Aorta (tissue), 5 donors: ENCODE data around the gene GALC. TPM values are rescaled to one million over a fixed set of nuclear protein-coding genes. Genes with fewer than 3 reads are reported as not detected.

Experiments
- ATAC-seq: fragments of 200-7000 bp; cut with Tn5 transposase; one replicate; pipeline ENCODE4 v1.9.1; 2022; ENCODE audit warnings: moderate library complexity; ENCODE audit not compliant: low FRiP score
- DNase-seq, 2 donors: peaks; one replicate each; pipeline ENCODE4 v3.0.0-alpha.2; 2020
- H3K27ac ChIP-seq, 2 donors: one replicate each; pipeline ENCODE4 v1.5.1; 2013; ENCODE audit warnings: low read length in 2 of 2, mild to moderate bottlenecking in 2 of 2, moderate library complexity in 2 of 2, control low read depth in 1 of 2, inconsistent platforms in 1 of 2, low read depth in 1 of 2
- H3K27me3 ChIP-seq, 2 donors: one replicate each; pipeline ENCODE4 v1.6.1; 2013; ENCODE audit warnings: control low read depth in 1 of 2, low read length in 1 of 2, mild to moderate bottlenecking in 1 of 2, moderate library complexity in 1 of 2; ENCODE audit not compliant: insufficient read depth in 2 of 2, control insufficient read depth in 1 of 2
- H3K36me3 ChIP-seq, 2 donors: one replicate each; pipeline ENCODE4 v1.6.1; 2013; ENCODE audit warnings: control low read depth in 1 of 2, low read length in 1 of 2, mild to moderate bottlenecking in 1 of 2; ENCODE audit not compliant: insufficient read depth in 2 of 2, control insufficient read depth in 1 of 2
- H3K4me1 ChIP-seq, 2 donors: one replicate each; pipeline ENCODE4 v1.6.1; 2013; ENCODE audit warnings: low read length in 2 of 2, control low read depth in 1 of 2, mild to moderate bottlenecking in 1 of 2, moderate library complexity in 1 of 2; ENCODE audit not compliant: insufficient read depth in 2 of 2, control insufficient read depth in 1 of 2
- H3K4me3 ChIP-seq, 2 donors: one replicate each; pipeline ENCODE4 v1.5.1; 2013; ENCODE audit warnings: low read length in 2 of 2, control low read depth in 1 of 2, mild to moderate bottlenecking in 1 of 2
- H3K9me3 ChIP-seq: one replicate; pipeline ENCODE4 v1.6.1; 2013; ENCODE audit warnings: mild to moderate bottlenecking, low read length; ENCODE audit not compliant: control insufficient read depth
- WGBS, 2 donors: extraction: QIAGEN DNeasy Blood & Tissue Kit; methylation state at CpG; one replicate each; pipeline ENCODE4 v1.1.7; 2013; 5-methylcytosine and 5-hydroxymethylcytosine counted together
- intact Hi-C, 2 donors: fragments of 100-400 bp; cut with DNase I; formaldehyde crosslinking; loops; one replicate each; pipeline versions ENCODE4 v1.14.2 to v1.15.0; 2022
- polyA plus RNA-seq, 2 donors: library from polyadenylated mRNA; stranded (reverse); fragments of 200-250 nt; gene quantifications; one replicate each; pipeline ENCODE4 v1.2.3, GENCODE V29; 2013
- total RNA-seq, 2 donors: library from RNA; stranded (reverse); fragmentation: NEBNext Ultra II Directional; extraction: Animal tissue kit (Norgen Biotek cat#: 25700); gene quantifications; one replicate each; pipeline ENCODE4 v1.2.1, GENCODE V29; 2021
- donor health status: healthy with polysubstance abuse.
- donor health status: Bipolar disorder and iron deficiency.
- donor health status: DM: no; HTN: no; CAD: no.
- donor health status: DM: no; HTN: no; CAD: no.
- donor health status: DM: yes; HTN: yes; CAD: no.

The GALC gene
- total and polyA plus RNA-seq, 4 donors = 7.1 to 26.6 (median 16.7) TPM

DNA sequence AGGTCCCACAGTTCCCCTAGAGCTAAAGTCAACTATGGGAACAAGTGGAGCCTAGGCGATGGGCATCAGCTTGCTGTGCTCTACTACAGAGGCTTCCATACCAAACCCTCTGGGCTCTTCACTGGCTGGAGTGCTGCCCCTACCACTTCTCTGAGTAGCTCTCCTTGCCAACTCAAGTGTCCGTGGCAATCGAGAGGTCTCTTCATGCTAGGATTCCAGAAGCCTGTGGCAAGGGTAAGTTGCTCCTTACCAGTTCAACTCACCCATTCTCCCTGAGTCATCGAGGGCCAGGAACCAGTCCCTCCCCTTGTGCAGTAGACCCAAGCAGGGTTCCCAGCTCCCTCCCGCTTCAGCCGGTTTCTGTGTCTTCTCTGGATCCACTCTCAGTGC, 76.1 kb downstream of the GALC start:
- no peak for ATAC-seq

GRCh38 chr14:87916103-87916885, 76.7 kb downstream of the GALC start:
- H3K4me1 ChIP-seq = no peaks in the 10 kb centered on the region
- intact Hi-C loops = no loop called here
- no peaks in the 10 kb centered on the region for H3K36me3 ChIP-seq
- ATAC-seq (no peak), DNase-seq (peak in 1 of 2 donors; percentile 39)
- no peak overlapping the region for H3K4me3 ChIP-seq
- H3K27me3 ChIP-seq = no peaks in the 10 kb centered on the region
- no peak overlapping the region for H3K27ac ChIP-seq
- WGBS, 2 donors = 83 to 86% methylated on average over 27 to 31 of the region's 31 CpGs
- H3K9me3 ChIP-seq = peaks cover 4% of the 10 kb centered on the region

More for the DNA sequence above, 76.1 kb downstream of the GALC start:
- DNase-seq = no peak
- intact Hi-C loops = no loop called here
- Histone ChIP-seq H3K36me3 (no peaks in the 10 kb centered on the region), H3K4me1 (no peaks in the 10 kb centered on the region), H3K27ac (no peak overlapping the region), H3K27me3 (no peaks in the 10 kb centered on the region), H3K9me3 (peaks cover 4% of the 10 kb centered on the region), H3K4me3 (no peak overlapping the region)
- WGBS, 2 donors = 89 to 91% methylated on average over 6 of the region's 6 CpGs

GRCh38 chr14:87908550-87908949, 84.4 kb downstream of the GALC start:
- WGBS, 2 donors = 8 to 17% methylated on average over 5 of the region's 5 CpGs
- Histone ChIP-seq H3K4me3 (no peak overlapping the region), H3K27me3 (no peaks in the 10 kb centered on the region), H3K9me3 (peaks cover 2% of the 10 kb centered on the region), H3K36me3 (no peaks in the 10 kb centered on the region), H3K27ac (no peak overlapping the region), H3K4me1 (no peaks in the 10 kb centered on the region)
- ATAC-seq (no peak), DNase-seq (no peak)
- intact Hi-C loops = no loop called here

- Histone ChIP-seq H3K27me3 (no peaks in the 10 kb centered on the region), H3K4me3 (no peak overlapping the region), H3K4me1 (no peaks in the 10 kb centered on the region), H3K27ac (no peak overlapping the region), H3K9me3 (no peaks in the 10 kb centered on the region), H3K36me3 (no peaks in the 10 kb centered on the region)
- no peak for DNase-seq
- ATAC-seq = no peak
- intact Hi-C loops = no loop called here
Observed at GRCh38 chr14:87901652-87902051, 91.3 kb downstream of the GALC start.

DNA sequence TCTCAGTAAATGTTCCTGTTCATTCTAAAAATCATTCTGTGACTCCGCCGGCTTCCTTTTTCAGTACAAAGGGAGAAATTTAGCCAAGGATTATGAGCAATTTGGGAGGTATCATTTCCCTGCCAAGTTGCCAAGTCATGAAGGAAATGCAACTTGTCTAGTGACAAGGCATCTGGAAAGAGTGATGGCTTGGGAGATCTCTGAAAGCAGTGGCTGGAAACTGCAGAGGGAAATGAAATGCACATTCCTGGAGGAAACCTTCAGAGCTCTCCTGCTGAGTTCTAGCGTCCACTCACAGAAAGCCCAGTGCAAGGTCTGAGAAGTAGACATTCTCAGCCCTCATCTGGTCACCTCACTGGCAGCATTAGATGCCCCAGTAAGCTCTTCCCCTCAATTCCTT, 91.7 kb downstream of the GALC start:
- 49 to 54% methylated on average over 3 of the region's 3 CpGs for WGBS, 2 donors
- DNase-seq = no peak
- Histone ChIP-seq H3K36me3 (no peaks in the 10 kb centered on the region), H3K27me3 (no peaks in the 10 kb centered on the region), H3K4me3 (no peak overlapping the region), H3K9me3 (no peaks in the 10 kb centered on the region), H3K4me1 (no peaks in the 10 kb centered on the region), H3K27ac (no peak overlapping the region)
- intact Hi-C loops = no loop called here
- ATAC-seq = no peak

GRCh38 chr14:87899228-87899627, 93.8 kb downstream of the GALC start:
- Histone ChIP-seq H3K4me1 (no peaks in the 10 kb centered on the region), H3K4me3 (no peak overlapping the region), H3K27ac (no peak overlapping the region), H3K36me3 (no peaks in the 10 kb centered on the region), H3K9me3 (no peaks in the 10 kb centered on the region), H3K27me3 (peaks cover 0 to 1% of the 10 kb centered on the region in 2 donors)
- intact Hi-C loops = loop anchor here in 1 of 2 donors (10.0 kb wide), 1 partner anchor 154 kb away; no protein-coding TSS in a partner anchor
- DNase-seq (no peak), ATAC-seq (no peak)

DNA sequence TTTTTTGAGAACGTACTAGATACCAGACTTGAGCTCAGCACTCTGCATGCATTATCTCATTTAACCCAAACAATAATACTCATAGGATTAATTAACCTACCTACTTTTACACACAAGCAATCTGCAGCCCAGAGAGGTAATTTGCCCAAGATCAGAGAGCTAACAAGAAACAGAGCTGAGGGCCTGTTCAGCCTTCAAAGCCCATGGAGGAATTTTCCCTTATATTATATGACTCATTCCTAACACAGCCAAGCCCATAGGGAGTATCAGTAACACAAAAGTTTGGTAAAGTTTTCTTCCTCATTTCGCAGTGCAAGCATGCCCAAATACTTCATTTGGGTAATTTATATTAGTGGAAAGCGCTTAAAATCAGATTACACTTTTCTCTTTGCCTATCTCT, 94.7 kb downstream of the GALC start:
- no peaks in the 10 kb centered on the region for H3K9me3 ChIP-seq
- peaks cover 0 to 1% of the 10 kb centered on the region in 2 donors for H3K27me3 ChIP-seq
- WGBS, 2 donors = 79% methylated on average over 3 of the region's 3 CpGs
- H3K27ac ChIP-seq = no peak overlapping the region
- no peak for DNase-seq
- ATAC-seq = no peak
- no peak overlapping the region for H3K4me3 ChIP-seq
- no peaks in the 10 kb centered on the region for H3K4me1 ChIP-seq
- no peaks in the 10 kb centered on the region for H3K36me3 ChIP-seq
- intact Hi-C loops = loop anchor here in 1 of 2 donors (10.0 kb wide), 1 partner anchor 154 kb away; no protein-coding TSS in a partner anchor

DNA sequence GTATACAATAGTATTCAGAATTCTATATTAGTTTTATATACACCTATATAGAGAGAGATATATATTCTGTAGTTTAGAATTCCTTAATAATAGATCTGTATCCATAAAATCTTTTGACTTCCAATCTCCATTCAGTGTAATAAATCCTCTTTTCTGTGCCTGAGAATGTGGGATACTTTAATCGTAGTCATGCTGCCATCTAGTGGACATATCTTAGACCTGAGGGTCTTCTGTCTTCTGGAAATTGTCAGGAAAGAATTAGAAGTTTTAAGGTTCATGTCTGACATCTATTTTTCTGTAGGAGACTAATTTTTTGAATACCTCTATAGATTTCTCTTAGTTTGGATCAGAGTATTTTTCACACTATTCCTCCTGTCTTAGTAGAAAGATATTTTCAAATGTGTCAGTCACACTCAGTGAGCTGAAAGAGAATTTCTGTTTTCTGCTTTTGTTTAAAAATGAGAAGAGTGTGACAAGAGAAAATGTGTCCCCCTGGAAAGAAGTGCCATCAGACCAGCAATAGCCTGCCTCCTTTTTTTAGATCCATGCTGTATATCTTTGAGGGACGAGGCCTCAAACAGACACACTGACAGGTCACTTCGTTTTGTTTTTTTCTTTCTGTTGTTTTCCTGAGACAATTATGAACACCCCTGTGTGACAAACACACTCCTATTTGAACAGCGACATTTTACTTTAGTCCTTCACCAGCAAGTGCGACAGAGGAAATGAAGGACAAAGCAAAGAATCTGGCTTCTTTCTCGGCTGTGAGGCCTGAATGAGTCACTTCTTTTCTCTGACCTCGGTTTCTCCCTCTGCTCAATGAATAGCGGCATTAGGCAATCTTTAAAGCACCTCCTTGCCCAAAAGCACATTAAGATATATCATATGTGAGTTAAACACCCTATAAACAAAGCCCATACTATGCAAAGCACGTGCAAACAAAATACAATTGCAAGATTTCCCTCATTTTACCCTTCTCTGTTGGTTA, 96.3 kb downstream of the GALC start:
- Histone ChIP-seq H3K27me3 (peaks cover 0 to 1% of the 10 kb centered on the region in 2 donors), H3K9me3 (no peaks in the 10 kb centered on the region), H3K4me1 (no peaks in the 10 kb centered on the region), H3K36me3 (no peaks in the 10 kb centered on the region), H3K4me3 (no peak overlapping the region), H3K27ac (no peak overlapping the region)
- intact Hi-C loops = loop anchor here in 1 of 2 donors (10.0 kb wide), 1 partner anchor 152 kb away; no protein-coding TSS in a partner anchor
- 50 to 54% methylated on average over 9 of the region's 9 CpGs for WGBS, 2 donors
- DNase-seq = no peak
- no peak for ATAC-seq
